Keratinocyte (primary cell): Measurements from ENCODE around the gene SPIRE1.

Source experiments
- CTCF ChIP-seq, 3 experiments: IDR thresholded peaks in 1 of 3; conservative IDR thresholded peaks in 1 of 3; optimal IDR thresholded peaks in 1 of 3; 2 replicates in 2 of 3; 3 replicates in 1 of 3; pipeline versions ENCODE3 to v1.5.1; 2011; ENCODE audit warnings: low read length in 3 of 3, mild to moderate bottlenecking in 3 of 3, moderate library complexity in 2 of 3, control low read depth in 1 of 3, inconsistent platforms in 1 of 3; ENCODE audit not compliant: insufficient read depth in 2 of 3; ENCODE audit errors: extremely low read depth in 1 of 3
- EZH2 ChIP-seq: IDR thresholded peaks from one replicate; pipeline ENCODE4 v1.6.1; 2012; ENCODE audit warnings: inconsistent platforms, mild to moderate bottlenecking, low read length, moderate library complexity

- TF ChIP-seq CTCF (optimal IDR thresholded peaks at IDR 0.05 in 1 of 3, IDR thresholded peaks at IDR 0.05 in 1 of 3, conservative IDR thresholded peaks at IDR 0.05 in 1 of 3; ENCODE audit: extremely low read depth in 1 of 3, insufficient read depth in 2 of 3, low read length in 3 of 3) (no peak), EZH2 (no peak)
Measured at GRCh38 chr18:12520442-12520992, 137.4 kb downstream of the SPIRE1 start.
